ENCODE results near the gene STARD10. TPM values are rescaled to one million over a fixed set of nuclear protein-coding genes. Genes with fewer than 3 reads are reported as not detected.

The STARD10 gene
- total and polyA plus RNA-seq, 2 of the 8 experiments (the other 6 are each of a cell fraction or from before 2014, with no cell fraction given) = 23.7 to 35.7 TPM

DNA sequence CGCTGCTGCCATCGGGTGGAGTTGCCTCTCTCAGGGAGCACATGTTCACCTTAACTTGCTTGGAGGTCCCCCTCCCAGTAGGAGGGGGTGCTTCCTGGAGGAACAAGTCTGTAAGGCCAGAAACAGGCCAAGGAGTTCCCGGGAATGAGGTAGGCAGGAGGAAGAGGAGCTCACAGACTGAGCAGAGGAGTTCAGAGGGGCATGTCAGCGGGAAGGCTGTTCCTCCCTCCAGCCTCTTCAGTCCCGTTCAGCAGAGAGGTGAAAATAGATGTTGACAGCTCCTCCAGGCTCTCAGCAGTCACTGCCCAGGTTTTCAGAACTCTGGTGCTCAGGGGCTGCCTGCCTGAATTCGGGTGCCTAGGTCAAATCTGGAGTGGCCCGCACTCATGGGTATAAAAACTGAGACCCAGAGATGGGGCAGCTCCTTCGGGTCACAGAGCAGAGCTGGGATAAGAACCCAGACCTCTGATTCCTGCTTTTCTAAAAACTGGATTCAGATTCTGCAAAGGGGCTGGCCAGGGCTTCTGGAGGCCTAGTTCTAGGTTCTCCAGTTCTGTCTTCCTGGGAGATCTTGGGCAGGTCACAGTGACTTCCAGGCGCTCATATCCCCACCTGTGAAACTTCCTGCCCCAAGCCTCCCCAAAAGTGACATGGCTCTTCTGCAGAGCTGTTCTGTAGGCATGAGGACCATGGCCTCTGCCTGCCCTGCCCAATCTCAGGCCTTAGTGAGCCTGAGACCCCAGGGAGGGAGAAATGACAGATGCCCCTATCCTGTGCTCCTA lies 38.6 kb upstream of the STARD10 start:
- H2BK15ac ChIP-seq (ENCODE audit: low read length) = no peak overlapping the region
- no peak overlapping the region for H3K27ac ChIP-seq (ENCODE audit: low read depth, low read length)
- H4K20me1 ChIP-seq (replicated peaks in 1 of 2; ENCODE audit: control insufficient read depth in 1 of 2, insufficient read depth in 2 of 2, low read length in 2 of 2) = no peaks in the 10 kb centered on the region
- H3K27me3 ChIP-seq (replicated peaks in 1 of 4; ENCODE audit: control insufficient read depth in 3 of 4, extremely low read depth in 1 of 4, insufficient read depth in 3 of 4, low read length in 3 of 4) = no peaks in the 10 kb centered on the region; a peak in 1 of 7 replicates
- DNase-seq (ENCODE audit: low read depth in 1 of 2, low spot score in 2 of 2) (no peak), FAIRE-seq (no peak)
- H2BK5ac ChIP-seq (ENCODE audit: low read depth, low read length) = 0 out of 2 replicates have a peak overlapping the region, but pooled peaks have one; percentile 5
- no peaks in the 10 kb centered on the region; a peak in 1 of 8 replicates for H3K36me3 ChIP-seq (ENCODE audit: control insufficient read depth in 2 of 4, insufficient read depth in 4 of 4, low read length in 3 of 4)
- POLR2A ChIA-PET (ENCODE audit: partially characterized antibody) = interaction anchor here (1.5 to 1.8 kb wide), 2 partner anchors 10 to 410 kb away, joined by 3 read pairs; no protein-coding TSS in a partner anchor
- 89% methylated on average over 8 of the region's 9 CpGs; no CpG with 5 or more reads in 1 of the 2 experiments for WGBS, 2 experiments (ENCODE audit: extremely low coverage in 1 of 2, insufficient coverage in 1 of 2, insufficient read length in 1 of 2, insufficient replicate concordance in 2 of 2, low coverage in 1 of 2, low lambda C conversion rate in 2 of 2, missing lambda C conversion rate in 1 of 2)
- no peak overlapping the region for H2BK20ac ChIP-seq (ENCODE audit: low read length)
- H3K79me1 ChIP-seq (ENCODE audit: low read depth, low read length) = no peaks in the 10 kb centered on the region; the same call in 1 of the 2 replicates
- H4K91ac ChIP-seq (replicated peaks; ENCODE audit: insufficient read length, low read length) = peak overlapping the region; percentile 4
- H3K14ac ChIP-seq (ENCODE audit: insufficient read length) = no peak overlapping the region
- no peaks in the 10 kb centered on the region for H3K79me2 ChIP-seq (ENCODE audit: control insufficient read depth in 1 of 2, insufficient read depth in 2 of 2, low read length in 2 of 2)
- no peak overlapping the region for H3K4me2 ChIP-seq (ENCODE audit: insufficient read depth in 1 of 2, low read depth in 2 of 2, low read length in 2 of 2)
- peaks cover 0 to 5% (median 4%) of the 10 kb centered on the region in 4 experiments; a peak in 6 of 7 replicates for H3K4me1 ChIP-seq (replicated peaks in 1 of 4; ENCODE audit: control insufficient read depth in 3 of 4, insufficient read depth in 4 of 4, low read length in 3 of 4)
- H3K9me3 ChIP-seq (ENCODE audit: insufficient read depth in 2 of 2, low read depth in 1 of 2, low read length in 1 of 2) = no peaks in the 10 kb centered on the region
- no peak overlapping the region for H3K4ac ChIP-seq (replicated peaks; ENCODE audit: insufficient read length, low read depth, low read length)
- TF ChIP-seq, protein P1, sequence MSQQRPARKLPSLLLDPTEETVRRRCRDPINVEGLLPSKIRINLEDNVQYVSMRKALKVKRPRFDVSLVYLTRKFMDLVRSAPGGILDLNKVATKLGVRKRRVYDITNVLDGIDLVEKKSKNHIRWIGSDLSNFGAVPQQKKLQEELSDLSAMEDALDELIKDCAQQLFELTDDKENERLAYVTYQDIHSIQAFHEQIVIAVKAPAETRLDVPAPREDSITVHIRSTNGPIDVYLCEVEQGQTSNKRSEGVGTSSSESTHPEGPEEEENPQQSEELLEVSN (IDR thresholded peaks at IDR 0.05) = peak; percentile 53
- TF ChIP-seq, protein P2, sequence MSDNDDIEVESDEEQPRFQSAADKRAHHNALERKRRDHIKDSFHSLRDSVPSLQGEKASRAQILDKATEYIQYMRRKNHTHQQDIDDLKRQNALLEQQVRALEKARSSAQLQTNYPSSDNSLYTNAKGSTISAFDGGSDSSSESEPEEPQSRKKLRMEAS (IDR thresholded peaks at IDR 0.05) = peak; percentile 35; the same call in 1 of the 2 replicates
- TF ChIP-seq RAD21 (IDR thresholded peaks at IDR 0.05 in 1 of 2, conservative IDR thresholded peaks at IDR 0.05 in 1 of 2; ENCODE audit: low read depth in 2 of 2, low read length in 2 of 2) = no peak
- H3K23me2 ChIP-seq (ENCODE audit: low read depth, low read length) = no peaks in the 10 kb centered on the region
- H2BK120ac ChIP-seq (replicated peaks; ENCODE audit: low read depth, low read length) = no peak overlapping the region
- no peak overlapping the region for H2AFZ ChIP-seq (ENCODE audit: low read length)
- no peak overlapping the region for H3K23ac ChIP-seq (ENCODE audit: insufficient read length)
- H3K9ac ChIP-seq (replicated peaks in 1 of 4; ENCODE audit: extremely low read depth in 1 of 4, low read depth in 3 of 4, low read length in 3 of 4) = no peak overlapping the region
- H3K4me3 ChIP-seq (ENCODE audit: extremely low read depth in 1 of 4, insufficient read depth in 2 of 4, low read depth in 3 of 4, low read length in 4 of 4) = no peak overlapping the region
- peak overlapping the region; percentile 34; the same call in 1 of the 2 replicates for H3K18ac ChIP-seq (ENCODE audit: extremely low read depth, low read length)
- H2AK5ac ChIP-seq (ENCODE audit: low read depth, low read length) = 0 out of 2 replicates have a peak overlapping the region, but pooled peaks have one; percentile 32
- CTCF ChIA-PET (ENCODE audit: partially characterized antibody) = interaction anchor here (0.6 to 11.9 kb wide), 45 partner anchors 9 to 456 kb away, joined by 3 to 258 read pairs (median 5); partner anchors contain the start of gene FCHSD2
- no peak overlapping the region for H2BK12ac ChIP-seq (ENCODE audit: low read depth, low read length)
- H3K56ac ChIP-seq (replicated peaks; ENCODE audit: insufficient read length, low read depth, low read length) = no peak overlapping the region
- no peak overlapping the region for H4K5ac ChIP-seq (ENCODE audit: insufficient read length, low read depth, low read length)
- H4K8ac ChIP-seq (ENCODE audit: extremely low read depth, insufficient read depth, low read length) = no peak overlapping the region; the same call in 1 of the 2 replicates

All from H1 (cell line).